Spleen (tissue), 11 donors: ENCODE measurements around the gene ADAM11. TPM values are rescaled to one million over a fixed set of nuclear protein-coding genes. Genes with fewer than 3 reads are reported as not detected.

Experiments
- DNase-seq: peaks from one replicate; pipeline ENCODE4 v3.0.0-alpha.2; 2020
- H3K27ac ChIP-seq, 8 donors: fragments of 200-600 bp; sonication (generic) in 7 of 8; 1 replicate in 4 of 8; 2 replicates in 4 of 8; pipeline versions ENCODE4 v1.5.0 to v1.8.0; 2016 to 2021; ENCODE audit warnings: inconsistent platforms in 4 of 8, mild to moderate bottlenecking in 4 of 8, moderate library complexity in 1 of 8
- H3K27me3 ChIP-seq, 7 donors: fragments of 200-600 bp; sonication (generic) in 6 of 7; replicated peaks in 1 of 7; 1 replicate in 4 of 7; 2 replicates in 3 of 7; pipeline versions ENCODE4 v1.5.0 to v1.8.0; 2016 to 2021; ENCODE audit warnings: inconsistent platforms in 3 of 7, mild to moderate bottlenecking in 1 of 7
- H3K36me3 ChIP-seq, 6 donors: fragments of 200-600 bp; sonication (generic) in 5 of 6; 1 replicate in 4 of 6; 2 replicates in 2 of 6; pipeline versions ENCODE4 v1.5.0 to v1.8.0; 2016 to 2021; ENCODE audit warnings: inconsistent platforms in 2 of 6
- H3K4me1 ChIP-seq, 6 donors: fragments of 200-600 bp; sonication (generic) in 5 of 6; 1 replicate in 3 of 6; 2 replicates in 3 of 6; pipeline versions ENCODE4 v1.5.0 to v1.8.0; 2016 to 2021; ENCODE audit warnings: inconsistent platforms in 3 of 6
- H3K4me3 ChIP-seq, 8 donors: fragments of 200-600 bp; sonication (generic) in 7 of 8; 1 replicate in 4 of 8; 2 replicates in 4 of 8; pipeline versions ENCODE4 v1.5.0 to v1.8.0; 2016 to 2021; ENCODE audit warnings: inconsistent platforms in 4 of 8, mild to moderate bottlenecking in 4 of 8, moderate library complexity in 2 of 8
- H3K9me3 ChIP-seq, 8 donors: fragments of 200-600 bp; sonication (generic) in 7 of 8; 1 replicate in 4 of 8; 2 replicates in 4 of 8; pipeline versions ENCODE4 v1.5.0 to v1.8.0; 2016 to 2021; ENCODE audit warnings: inconsistent platforms in 4 of 8
- CTCF ChIP-seq, 11 experiments: fragments of 200-600 bp in 7 of 11; fragments of 450-650 bp in 4 of 11; sonication (generic) in 4 of 11; IDR thresholded peaks in 8 of 11; conservative IDR thresholded peaks in 3 of 11; 1 replicate in 7 of 11; 2 replicates in 4 of 11; pipeline versions ENCODE4 v1.4.0 to v1.8.0; 2016 to 2021; ENCODE audit warnings: antibody characterized with exemption in 11 of 11, inconsistent platforms in 4 of 11, mild to moderate bottlenecking in 1 of 11
- POLR2A ChIP-seq, 3 donors: fragments of 450-650 bp; IDR thresholded peaks; one replicate each; pipeline ENCODE4 v1.5.1; 2017; ENCODE audit warnings: antibody characterized with exemption in 3 of 3, mild to moderate bottlenecking in 1 of 3
- POLR2AphosphoS5 ChIP-seq, 3 donors: sonication (generic); formaldehyde crosslinking; IDR thresholded peaks; one replicate each; pipeline ENCODE4 v1.5.1; 2017; ENCODE audit warnings: antibody characterized with exemption in 3 of 3
- WGBS, 5 donors: extraction: QIAGEN DNeasy Blood & Tissue Kit in 3 of 5; methylation state at CpG; one replicate each; pipeline versions ENCODE4 v1.1.5 to v1.1.7; 2013 to 2018; 5-methylcytosine and 5-hydroxymethylcytosine counted together
- intact Hi-C: fragments of 100-400 bp; cut with DNase I; formaldehyde crosslinking; loops from one replicate; pipeline ENCODE4 v1.15.0; 2023; ENCODE audit warnings: low total_unique reads
- polyA plus RNA-seq, 3 donors: library from polyadenylated mRNA; stranded (reverse); fragments of 200-250 nt; gene quantifications; one replicate each; pipeline ENCODE4 v1.2.1, GENCODE V29; 2013
- small RNA-seq, 4 donors: library from RNA; depleted of rRNA; stranded (forward); fragments of <200 nt; gene quantifications; one replicate each; pipeline ENCODE3, GENCODE V24; 2016
- total RNA-seq, 7 donors: library from RNA; depleted of rRNA in 3 of 7; stranded (reverse); fragments of >200 nt in 3 of 7; fragmentation: NEBNext Ultra II Directional in 4 of 7; extraction: Animal tissue kit (Norgen Biotek cat#: 25700) in 4 of 7; gene quantifications; one replicate each; pipeline versions ENCODE4 v1.1.0 to v1.2.1, GENCODE V29; 2016 to 2021
- donor health status: healthy with polysubstance abuse.
- donor health status: DM: no; HTN: no; CAD: no; lungs with moderate emphysema.
- donor health status: DM: no; HTN: no; CAD: no.
- donor health status: Bipolar disorder and iron deficiency.
- donor health status: healthy.
- donor health status: DM: no; HTN: no; CAD: no.
- donor health status: DM: yes; HTN: yes; CAD: no.

Gene ADAM11
- total and polyA plus RNA-seq, 10 donors: 0.10 to 0.79 (median 0.29) TPM; not detected in 1

DNA sequence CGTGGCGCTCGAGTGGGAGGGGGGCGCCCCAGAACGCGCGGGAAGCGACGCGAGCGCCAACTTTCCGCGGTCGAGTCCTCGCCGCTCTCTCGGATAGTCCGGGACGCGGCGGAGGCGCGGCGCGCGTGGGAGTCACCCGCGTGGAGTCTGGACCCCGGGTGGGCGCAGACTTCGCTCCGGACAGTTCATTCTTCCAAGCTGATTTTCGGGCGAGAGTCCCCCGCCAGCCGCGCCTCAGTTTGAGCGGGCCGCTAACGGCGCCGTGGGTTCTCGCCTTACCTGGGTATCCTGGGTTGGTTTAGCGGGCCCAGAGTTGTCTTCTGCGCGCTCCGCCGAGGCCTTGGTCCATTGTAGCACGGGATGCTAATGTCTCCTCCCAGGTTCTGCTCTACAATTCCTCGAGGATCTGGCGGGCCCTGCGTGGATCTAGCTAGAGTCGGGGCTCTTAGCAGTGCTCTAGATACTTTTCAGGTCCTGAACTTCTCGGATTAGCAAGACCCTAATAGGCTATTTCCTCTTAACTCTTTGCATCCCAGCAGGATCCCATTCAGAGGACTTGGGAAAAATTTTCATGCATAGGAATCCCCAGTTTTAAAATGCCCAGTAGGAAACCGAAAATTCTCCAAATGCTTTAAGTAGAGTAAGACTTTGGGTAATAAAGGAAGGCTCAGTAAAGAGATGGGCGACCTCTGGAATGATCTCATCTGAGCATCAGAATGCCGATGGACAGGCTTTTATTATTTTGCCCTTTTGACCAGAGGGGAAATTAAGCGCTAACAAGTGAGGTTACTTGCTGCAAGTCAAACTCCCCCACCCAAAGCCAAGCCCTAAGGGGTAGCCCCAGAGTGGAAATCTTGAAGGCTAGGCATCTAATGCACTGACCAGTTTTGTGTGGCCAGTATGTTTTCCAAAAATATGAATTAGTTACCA, 71.8 kb downstream of the ADAM11 start:
- peak; percentile 64 for DNase-seq
- H3K36me3 ChIP-seq: no peaks in the 10 kb centered on the region
- 4 to 11% (median 5%) methylated on average over 19 to 58 of the region's 58 CpGs for WGBS, 5 donors
- no peak for TF ChIP-seq CTCF (IDR thresholded peaks at IDR 0.05 in 8 of 11, conservative IDR thresholded peaks at IDR 0.05 in 3 of 11)
- TF ChIP-seq POLR2A (IDR thresholded peaks at IDR 0.05): no peak
- TF ChIP-seq POLR2AphosphoS5 (IDR thresholded peaks at IDR 0.05): no peak
- H3K4me3 ChIP-seq: peak overlapping the region; percentile 18 to 74 (median 52)
- peak overlapping the region in 1 of 8 donors; percentile 18 for H3K27ac ChIP-seq
- intact Hi-C loops: no loop called here
- peaks cover 6 to 99% (median 67%) of the 10 kb centered on the region in 7 donors for H3K27me3 ChIP-seq
- H3K9me3 ChIP-seq: no peaks in the 10 kb centered on the region
- peaks cover 6 to 26% (median 22%) of the 10 kb centered on the region in 6 donors for H3K4me1 ChIP-seq

GRCh38 chr17:44831371-44831770, 72.6 kb downstream of the ADAM11 start:
- H3K4me1 ChIP-seq: peaks cover 6 to 26% (median 22%) of the 10 kb centered on the region in 6 donors
- H3K9me3 ChIP-seq: no peaks in the 10 kb centered on the region
- H3K4me3 ChIP-seq: no peak overlapping the region
- WGBS, 5 donors: 81 to 92% (median 82%) methylated on average over 12 of the region's 12 CpGs
- H3K36me3 ChIP-seq: no peaks in the 10 kb centered on the region
- peak; percentile 5 for DNase-seq
- peaks cover 6 to 97% (median 60%) of the 10 kb centered on the region in 7 donors for H3K27me3 ChIP-seq
- intact Hi-C loops: no loop called here
- no peak overlapping the region for H3K27ac ChIP-seq
- TF ChIP-seq POLR2AphosphoS5 (IDR thresholded peaks at IDR 0.05) (no peak), POLR2A (IDR thresholded peaks at IDR 0.05) (no peak), CTCF (IDR thresholded peaks at IDR 0.05 in 8 of 11, conservative IDR thresholded peaks at IDR 0.05 in 3 of 11) (no peak)

Small RNA genes lying within 50 kb of the gene (small RNA-seq; reads per million reads assigned to genes)
- 0 reads per million in 4 donors for gene RN7SL819P

Other genes starting within 250 kb of the ADAM11 start
- gene FZD2, start 201.5 kb upstream of the ADAM11 start, total RNA-seq: 1 to 10 TPM; 1.2 to 6.0 (median 3.1) TPM
- gene FZD2, start 201.5 kb upstream of the ADAM11 start, polyA plus RNA-seq: 1 to 10 TPM; 2.0 to 3.8 (median 2.2) TPM
- under 1 TPM in 1 of 7 donors, not detected in 6; 0.17 TPM for gene MEIOC, start 102.5 kb upstream of the ADAM11 start, total RNA-seq
- gene MEIOC, start 102.5 kb upstream of the ADAM11 start, polyA plus RNA-seq: under 1 TPM in 2 of 3 donors, not detected in 1; 0.04 to 0.06 TPM
- 10 to 100 TPM; 14.3 to 19.9 (median 18.4) TPM for gene CCDC43, start 69.2 kb upstream of the ADAM11 start, total RNA-seq
- 10 to 100 TPM in 2 of 3 donors, 1 to 10 TPM in 1; 9.7 to 13.4 (median 11.5) TPM for gene CCDC43, start 69.2 kb upstream of the ADAM11 start, polyA plus RNA-seq
- 10 to 100 TPM in 1 of 7 donors, 1 to 10 TPM in 6; 4.3 to 11.2 (median 7.8) TPM for gene DBF4B, start 50.3 kb upstream of the ADAM11 start, total RNA-seq
- 1 to 10 TPM; 2.0 to 4.7 (median 2.2) TPM for gene DBF4B, start 50.3 kb upstream of the ADAM11 start, polyA plus RNA-seq
- gene GJC1, start 71.3 kb downstream of the ADAM11 start, total RNA-seq: 1 to 10 TPM in 4 of 7 donors, under 1 TPM in 3; 0.43 to 1.8 (median 1.1) TPM
- under 1 TPM; 0.41 to 0.86 (median 0.80) TPM for gene GJC1, start 71.3 kb downstream of the ADAM11 start, polyA plus RNA-seq
- gene HIGD1B, start 88.9 kb downstream of the ADAM11 start, total RNA-seq: not detected
- 1 to 10 TPM in 1 of 3 donors, under 1 TPM in 1, not detected in 1; 0.38 to 1.7 TPM for gene HIGD1B, start 88.9 kb downstream of the ADAM11 start, polyA plus RNA-seq
- 100 to 1,000 TPM in 6 of 7 donors, 10 to 100 TPM in 1; 77.4 to 140 (median 104) TPM for gene EFTUD2, start 140.5 kb downstream of the ADAM11 start, total RNA-seq
- 10 to 100 TPM; 39.0 to 44.0 (median 43.6) TPM for gene EFTUD2, start 140.5 kb downstream of the ADAM11 start, polyA plus RNA-seq
- gene GFAP, start 156.5 kb downstream of the ADAM11 start, total RNA-seq: 1 to 10 TPM in 1 of 7 donors, under 1 TPM in 2, not detected in 4; 0.41 to 1.7 (median 0.54) TPM
- under 1 TPM in 2 of 3 donors, not detected in 1; 0.32 to 0.61 TPM for gene GFAP, start 156.5 kb downstream of the ADAM11 start, polyA plus RNA-seq
- 1 to 10 TPM; 1.1 to 5.8 (median 4.4) TPM for gene KIF18B, start 188.8 kb downstream of the ADAM11 start, total RNA-seq
- gene KIF18B, start 188.8 kb downstream of the ADAM11 start, polyA plus RNA-seq: 1 to 10 TPM in 2 of 3 donors, under 1 TPM in 1; 0.26 to 1.5 (median 1.2) TPM
- under 1 TPM in 1 of 7 donors, not detected in 6; 0.20 TPM for gene C1QL1, start 209.3 kb downstream of the ADAM11 start, total RNA-seq
- under 1 TPM in 1 of 3 donors, not detected in 2; 0.38 TPM for gene C1QL1, start 209.3 kb downstream of the ADAM11 start, polyA plus RNA-seq